Fibroblast of mammary gland (primary cell): ENCODE results near the gene DOK5.

ENCODE experiments used
- DNase-seq: peaks from one replicate; pipeline ENCODE4 v3.0.0-alpha.2; 2010; ENCODE audit warnings: low read depth
- H3K4me3 ChIP-seq: 2 replicates; pipeline ENCODE4 v1.5.1; 2011; ENCODE audit warnings: low read depth, mild to moderate bottlenecking, low read length, moderate library complexity; ENCODE audit not compliant: control insufficient read depth
- CTCF ChIP-seq: conservative IDR thresholded peaks from 2 replicates; pipeline ENCODE4 v1.5.1; 2011; ENCODE audit warnings: low read depth, low read length, inconsistent platforms; ENCODE audit not compliant: control insufficient read depth, insufficient read depth

DOK5 gene

GRCh38 chr20:54596651-54597050 lies 121.3 kb downstream of the DOK5 start:
- H3K4me3 ChIP-seq: no peak overlapping the region
- TF ChIP-seq CTCF: no peak
- no peak for DNase-seq

DNA sequence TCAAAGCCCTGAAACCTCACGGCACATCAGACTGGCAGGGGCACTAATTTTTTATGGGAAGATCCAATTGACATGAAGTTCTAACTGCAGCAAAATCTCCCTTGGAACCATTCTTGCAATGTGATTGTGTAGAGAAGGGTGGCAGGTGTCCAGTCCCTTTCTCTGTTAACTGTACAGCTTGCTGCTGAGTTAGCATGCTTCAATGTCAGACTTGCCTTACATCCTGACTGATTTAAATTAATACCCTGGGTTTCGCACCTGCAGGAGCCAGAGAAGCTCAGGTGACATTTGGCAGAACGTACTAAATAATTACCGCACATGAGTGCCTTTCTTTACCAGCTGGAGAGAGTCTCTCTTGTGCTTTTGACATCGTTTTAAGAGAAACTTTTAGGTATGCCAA lies 123.0 kb downstream of the DOK5 start:
- no peak overlapping the region for H3K4me3 ChIP-seq
- no peak for DNase-seq
- no peak for TF ChIP-seq CTCF

GRCh38 chr20:54600634-54601033 lies 125.2 kb downstream of the DOK5 start:
- DNase-seq: no peak
- no peak overlapping the region for H3K4me3 ChIP-seq
- TF ChIP-seq CTCF: no peak

GRCh38 chr20:54601831-54602515 lies 126.6 kb downstream of the DOK5 start:
- DNase-seq: no peak
- TF ChIP-seq CTCF: no peak
- no peak overlapping the region for H3K4me3 ChIP-seq

- no peak for DNase-seq
- no peak for TF ChIP-seq CTCF
- no peak overlapping the region for H3K4me3 ChIP-seq
These were observed 129.9 kb downstream of the DOK5 start for GRCh38 chr20:54605319-54605718.

DNA sequence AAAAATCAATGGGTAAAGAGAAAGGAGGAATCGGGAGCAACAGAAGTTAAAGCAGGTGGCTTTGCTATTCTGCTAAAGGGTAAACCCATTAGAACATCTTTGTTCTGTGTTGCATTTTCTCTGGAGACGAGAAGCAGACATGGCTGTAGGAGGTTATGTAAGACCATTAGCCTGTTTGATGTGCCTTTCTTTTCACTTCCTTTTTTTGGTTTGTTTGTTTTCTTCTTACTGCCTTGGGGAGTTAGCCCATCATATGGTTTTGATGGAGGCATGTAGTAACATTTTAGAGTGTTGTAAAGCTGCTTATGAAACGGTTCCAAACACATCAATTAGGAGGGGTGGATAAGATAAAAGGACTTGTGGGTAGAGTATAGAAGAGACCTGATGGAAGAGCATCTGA lies 131.0 kb downstream of the DOK5 start:
- no peak overlapping the region for H3K4me3 ChIP-seq
- no peak for TF ChIP-seq CTCF
- DNase-seq: no peak

GRCh38 chr20:54608039-54608745 lies 132.8 kb downstream of the DOK5 start:
- H3K4me3 ChIP-seq: no peak overlapping the region
- TF ChIP-seq CTCF: no peak
- no peak for DNase-seq
